Fibroblast of pulmonary artery (primary cell): ENCODE results near the gene LIPE.

ENCODE experiments used
- DNase-seq: peaks from one replicate; pipeline ENCODE4 v3.0.0-alpha.2; 2010; ENCODE audit warnings: low read depth
- H3K4me3 ChIP-seq: replicated peaks from 2 replicates; pipeline ENCODE4 v1.5.1; 2011; ENCODE audit warnings: low read depth, mild to moderate bottlenecking, control low read depth, low read length, moderate library complexity
- CTCF ChIP-seq: IDR thresholded peaks from 2 replicates; pipeline ENCODE4 v1.5.1; 2011; ENCODE audit warnings: mild to moderate bottlenecking, control low read depth, low read length, inconsistent platforms; ENCODE audit errors: missing control alignments

LIPE gene

DNA sequence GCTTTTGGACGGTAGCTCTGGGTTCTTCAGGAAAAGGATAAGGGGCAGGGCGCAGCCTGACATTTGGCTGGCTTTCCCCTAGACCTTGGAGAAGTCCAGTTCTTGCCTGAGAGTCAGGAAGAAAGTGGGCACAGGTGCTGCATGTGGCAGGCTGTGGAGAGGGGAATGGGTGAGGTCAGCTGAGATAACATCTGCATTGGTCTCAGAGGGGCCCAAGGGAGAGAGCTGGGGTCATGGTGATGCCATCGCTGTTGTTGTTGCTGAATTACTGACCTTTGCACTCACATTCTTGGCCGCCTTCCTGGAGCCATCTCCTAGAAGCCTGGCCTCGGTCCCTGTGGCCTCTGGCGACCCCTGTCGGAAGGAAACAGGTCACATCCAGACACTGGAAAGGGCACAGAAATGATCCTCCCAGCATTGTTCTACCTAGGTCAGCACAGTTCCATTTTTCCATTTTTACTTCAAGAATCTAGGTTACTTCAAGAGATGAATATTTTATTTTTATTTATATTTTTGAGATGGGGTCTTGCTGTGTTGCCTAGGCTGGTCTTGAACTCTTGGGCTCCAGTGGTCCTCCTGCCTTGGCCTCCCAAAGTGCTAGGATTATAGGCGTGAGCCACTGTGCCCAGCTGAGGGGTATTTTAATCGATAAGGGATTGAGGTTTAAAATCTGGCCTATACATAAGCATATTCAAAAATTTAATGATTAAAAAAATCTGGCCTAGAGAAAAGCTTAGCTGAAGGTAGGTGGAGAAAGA, 6.5 kb upstream of the LIPE start:
- DNase-seq: peak; percentile 71
- TF ChIP-seq CTCF: peak; percentile 73
- no peak overlapping the region for H3K4me3 ChIP-seq

GRCh38 chr19:42431486-42431885, 4.3 kb upstream of the LIPE start:
- H3K4me3 ChIP-seq: no peak overlapping the region
- no peak for TF ChIP-seq CTCF
- DNase-seq: no peak

DNA sequence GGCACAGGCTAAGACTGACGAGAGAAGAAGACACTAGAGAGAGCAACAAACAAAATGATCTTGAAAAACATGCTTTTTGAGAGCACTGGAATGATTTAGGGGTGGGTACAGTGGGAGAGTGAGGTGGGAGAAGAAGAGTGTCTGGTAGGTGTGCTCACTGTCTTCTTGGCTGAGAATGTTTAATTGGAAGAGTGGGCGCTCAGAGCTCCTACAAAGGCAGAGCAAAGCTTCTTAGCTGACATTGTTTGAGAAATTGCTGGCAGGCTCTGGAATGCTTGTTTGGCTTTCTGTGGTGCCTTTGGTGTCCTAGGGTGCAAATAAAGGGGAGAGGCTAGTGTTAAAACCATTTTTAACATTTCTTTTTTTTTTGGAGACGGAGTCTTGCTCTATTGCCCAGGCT, 1.5 kb upstream of the LIPE start:
- no peak for TF ChIP-seq CTCF
- H3K4me3 ChIP-seq: no peak overlapping the region
- DNase-seq: no peak

DNA sequence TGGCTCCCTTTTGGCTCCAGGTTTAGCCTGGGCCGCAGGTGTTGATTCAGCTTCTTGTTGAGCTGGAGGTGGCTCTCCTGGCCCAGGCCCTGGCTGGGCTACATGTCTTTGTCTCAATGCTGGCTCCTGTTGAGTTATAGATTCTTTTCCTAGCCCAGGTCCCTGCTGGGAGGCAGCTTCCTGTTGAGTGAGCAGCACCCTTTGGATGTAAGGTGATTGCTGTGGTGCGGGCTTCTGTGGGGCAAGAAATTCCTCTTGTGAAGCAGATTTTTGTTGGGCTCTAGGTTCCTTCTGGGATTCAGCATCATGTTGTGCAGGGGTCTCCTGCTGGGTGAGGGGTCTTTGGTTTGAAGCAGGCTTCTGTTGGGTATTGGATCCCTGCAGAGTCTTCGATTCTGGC, 545 bp downstream of the LIPE start:
- no peak overlapping the region for H3K4me3 ChIP-seq
- no peak for TF ChIP-seq CTCF
- DNase-seq: no peak

DNA sequence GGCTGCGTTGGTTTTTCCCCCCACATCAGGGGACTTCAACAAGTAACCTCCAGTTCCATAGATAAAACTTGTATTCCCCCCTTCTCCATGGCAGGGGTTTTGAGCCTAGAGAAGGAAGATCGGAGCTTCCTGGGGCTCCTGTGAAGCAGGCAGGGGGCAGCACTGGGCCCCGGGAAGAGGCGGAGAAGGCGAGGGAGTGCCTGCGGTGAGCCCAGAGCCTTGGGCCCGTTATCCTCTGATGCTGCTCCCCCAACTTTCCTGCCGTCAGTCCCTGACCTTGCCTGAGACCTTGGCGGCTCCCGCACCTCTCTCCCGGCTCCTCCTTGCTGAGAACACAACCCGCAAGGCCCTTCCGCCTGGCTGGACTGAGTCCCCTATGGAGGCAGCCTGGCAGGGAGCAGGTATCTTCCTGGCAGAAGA, 2.5 kb downstream of the LIPE start:
- no peak for DNase-seq
- TF ChIP-seq CTCF: peak; percentile 8
- H3K4me3 ChIP-seq: no peak overlapping the region

DNA sequence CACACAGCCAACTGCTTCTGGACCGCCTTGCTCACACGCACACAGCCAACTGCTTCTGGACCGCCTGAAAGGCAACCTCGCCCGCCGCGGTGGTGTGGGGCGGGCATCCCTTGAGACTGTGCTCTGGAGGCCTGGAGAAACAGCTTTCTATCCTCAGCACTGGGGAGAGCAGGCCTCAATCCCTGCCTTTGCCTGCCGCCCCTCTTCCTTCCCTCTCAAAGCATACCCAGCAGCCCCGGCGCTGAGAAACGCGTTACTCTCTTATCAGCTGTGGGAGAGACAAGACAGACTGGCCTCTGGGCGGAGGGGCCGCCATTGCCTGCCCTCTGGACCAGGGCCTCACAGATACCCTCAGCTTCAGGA, 2.9 kb downstream of the LIPE start:
- no peak for DNase-seq
- no peak for TF ChIP-seq CTCF
- no peak overlapping the region for H3K4me3 ChIP-seq
